Effector memory CD4-positive, alpha-beta T cell (primary cell): ENCODE measurements around the gene GIPC1.

Experiments
- DNase-seq, 3 donors: peaks; one replicate each; pipeline ENCODE4 v3.0.0-alpha.2; 2020
- H3K27ac ChIP-seq: 2 replicates; pipeline ENCODE4 v1.7.0; 2013; ENCODE audit warnings: mild to moderate bottlenecking, low read length, moderate library complexity; ENCODE audit not compliant: insufficient read depth, poor library complexity, severe bottlenecking
- H3K27me3 ChIP-seq: replicated peaks from 2 replicates; pipeline ENCODE4 v1.7.0; 2013; ENCODE audit warnings: mild to moderate bottlenecking, low read length; ENCODE audit not compliant: insufficient read depth, control insufficient read depth, poor library complexity, severe bottlenecking
- H3K36me3 ChIP-seq: 2 replicates; pipeline ENCODE4 v1.7.0; 2013; ENCODE audit warnings: mild to moderate bottlenecking, low read length, moderate library complexity; ENCODE audit not compliant: control insufficient read depth, insufficient read depth
- H3K4me1 ChIP-seq: 2 replicates; pipeline ENCODE4 v1.7.0; 2013; ENCODE audit warnings: low read length, mild to moderate bottlenecking; ENCODE audit not compliant: control insufficient read depth, insufficient read depth, poor library complexity, severe bottlenecking
- H3K4me3 ChIP-seq: 2 replicates; pipeline ENCODE4 v1.7.0; 2013; ENCODE audit warnings: low read length, low read depth, mild to moderate bottlenecking; ENCODE audit not compliant: insufficient read depth, poor library complexity, severe bottlenecking
- H3K9me3 ChIP-seq: 2 replicates; pipeline ENCODE4 v1.7.0; 2013; ENCODE audit warnings: mild to moderate bottlenecking, low read length, moderate library complexity; ENCODE audit not compliant: control insufficient read depth

The GIPC1 gene

DNA sequence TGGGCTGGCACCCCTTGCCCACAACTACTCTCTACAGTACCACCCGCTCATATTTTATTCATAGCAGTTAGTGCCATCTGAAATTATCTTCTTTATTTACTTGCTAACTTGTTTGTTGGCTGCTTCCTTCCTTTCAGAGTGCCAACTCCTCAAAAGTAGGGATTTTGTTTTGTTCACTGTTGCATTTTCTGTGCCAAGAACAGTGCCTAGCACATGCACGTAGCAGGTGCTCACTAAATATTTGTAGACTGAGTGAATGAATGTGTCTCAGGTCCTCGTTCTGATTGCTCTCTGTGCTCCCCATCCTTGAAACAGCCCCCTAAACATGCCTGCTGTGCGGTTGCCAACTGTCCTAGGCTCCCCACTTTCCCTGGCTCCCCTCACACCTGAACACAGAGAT, 1.5 kb downstream of the GIPC1 start:
- H3K27me3 ChIP-seq: no peaks in the 10 kb centered on the region
- H3K9me3 ChIP-seq: no peaks in the 10 kb centered on the region
- no peak overlapping the region for H3K4me3 ChIP-seq
- H3K27ac ChIP-seq: no peak overlapping the region
- peaks cover 6% of the 10 kb centered on the region for H3K4me1 ChIP-seq
- no peak for DNase-seq
- no peaks in the 10 kb centered on the region for H3K36me3 ChIP-seq

DNA sequence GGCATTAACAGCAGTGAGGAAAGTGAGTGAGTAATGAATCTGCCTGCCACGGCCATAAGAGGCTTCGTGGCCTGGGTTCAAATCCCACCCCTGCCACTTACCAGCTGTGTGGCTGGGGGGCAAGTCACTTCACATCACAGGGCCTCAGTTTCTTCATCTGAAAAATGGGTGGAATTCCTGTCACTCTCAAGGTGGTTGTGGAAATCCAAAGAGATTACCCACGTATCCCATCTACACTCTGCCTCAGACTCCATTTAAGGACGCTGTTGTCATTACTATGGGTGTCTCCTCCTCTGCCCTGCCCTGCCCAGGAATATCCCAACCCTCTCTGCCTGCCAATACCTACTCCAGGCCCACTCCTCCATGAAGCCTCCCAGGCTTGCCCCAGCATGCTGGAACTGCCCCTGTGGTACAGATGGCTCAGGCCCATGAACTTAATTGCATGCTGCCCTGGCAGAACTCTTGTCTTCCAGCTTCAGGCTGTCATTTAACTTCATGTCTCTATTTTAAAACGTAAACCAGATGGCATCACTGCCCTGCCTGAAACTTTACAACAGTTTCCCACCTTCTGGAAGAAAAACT, 3.1 kb downstream of the GIPC1 start:
- Histone ChIP-seq H3K4me3 (no peak overlapping the region), H3K4me1 (peaks cover 6% of the 10 kb centered on the region), H3K27ac (no peak overlapping the region), H3K36me3 (no peaks in the 10 kb centered on the region), H3K27me3 (no peaks in the 10 kb centered on the region), H3K9me3 (no peaks in the 10 kb centered on the region)
- DNase-seq: no peak

DNA sequence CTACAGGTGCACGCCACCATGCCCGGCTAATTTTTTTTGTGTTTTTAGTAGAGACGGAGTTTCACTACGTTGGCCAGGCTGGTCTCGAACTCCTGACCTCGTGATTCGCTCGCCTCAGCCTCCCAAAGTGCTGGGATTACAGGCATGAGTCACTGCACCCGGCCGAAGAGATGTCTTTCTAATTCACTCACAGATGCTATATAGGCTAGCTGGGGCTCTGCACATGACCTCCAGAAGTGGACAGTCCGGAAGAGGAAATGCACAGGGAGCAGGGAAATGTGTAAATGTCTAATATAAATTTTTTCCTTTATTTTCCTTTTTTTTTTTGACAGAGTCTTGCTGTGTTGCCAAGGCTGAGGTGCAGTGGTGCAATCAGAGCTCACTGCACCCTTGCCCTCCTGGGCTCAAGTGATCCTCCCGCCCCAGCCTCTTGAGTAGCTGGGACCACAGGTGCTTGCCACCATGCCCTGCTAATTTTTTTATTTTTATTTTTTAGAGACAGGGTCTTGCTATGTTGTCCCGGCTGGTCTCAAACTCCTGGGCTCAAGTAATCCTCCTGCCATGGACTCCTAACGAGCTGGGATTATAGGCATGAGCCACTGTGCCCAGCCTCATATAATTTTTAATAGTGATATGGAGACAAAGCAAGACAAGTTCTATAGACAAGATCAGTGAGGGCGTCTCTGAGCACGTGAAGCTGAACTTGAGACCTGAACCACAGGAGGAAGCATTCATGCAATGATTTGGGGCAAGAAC, 8.4 kb downstream of the GIPC1 start:
- no peak for DNase-seq
- no peaks in the 10 kb centered on the region for H3K4me1 ChIP-seq
- no peak overlapping the region for H3K27ac ChIP-seq
- no peaks in the 10 kb centered on the region for H3K27me3 ChIP-seq
- H3K4me3 ChIP-seq: no peak overlapping the region
- no peaks in the 10 kb centered on the region for H3K9me3 ChIP-seq
- H3K36me3 ChIP-seq: no peaks in the 10 kb centered on the region

DNA sequence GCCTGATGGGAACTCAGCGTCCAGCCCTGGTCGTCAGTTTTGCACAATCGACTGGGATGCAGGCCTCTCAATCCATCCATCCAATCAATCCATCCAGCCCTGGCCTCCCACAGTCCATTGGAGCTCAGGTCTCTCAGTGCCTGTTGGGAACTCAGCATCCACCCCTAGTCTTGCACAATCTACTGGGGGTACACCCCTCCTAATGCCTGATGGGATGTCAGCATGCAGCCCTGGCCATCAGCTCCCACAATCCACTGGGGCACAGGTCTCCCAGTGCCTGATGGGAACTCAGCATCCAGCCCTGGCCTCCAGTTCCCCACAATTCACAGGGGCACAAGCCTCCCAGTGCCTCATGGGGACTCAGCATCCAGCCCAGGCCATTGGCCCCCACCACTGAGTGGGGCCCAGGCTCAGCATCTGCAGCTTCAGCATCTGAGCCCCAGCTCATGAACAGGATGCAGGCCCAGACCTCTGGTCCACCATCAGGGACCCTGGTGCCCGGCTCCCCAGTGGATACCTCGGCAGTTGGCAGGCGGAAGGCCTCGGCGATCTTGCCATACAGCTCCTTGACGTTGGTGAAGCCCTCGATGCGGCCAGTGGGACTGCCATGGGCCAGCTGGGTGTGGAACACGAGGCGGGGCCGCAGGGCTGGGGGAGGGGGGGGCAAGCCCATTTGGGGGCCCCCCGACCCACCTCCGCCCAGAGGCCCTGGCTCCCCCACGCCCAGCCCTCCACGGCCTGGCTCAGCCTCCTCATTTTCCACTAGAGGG, 13.6 kb downstream of the GIPC1 start:
- H3K4me3 ChIP-seq: no peak overlapping the region
- no peak overlapping the region for H3K27ac ChIP-seq
- no peaks in the 10 kb centered on the region for H3K9me3 ChIP-seq
- H3K27me3 ChIP-seq: no peaks in the 10 kb centered on the region
- DNase-seq: no peak
- H3K36me3 ChIP-seq: peaks cover 11% of the 10 kb centered on the region
- no peaks in the 10 kb centered on the region for H3K4me1 ChIP-seq

DNA sequence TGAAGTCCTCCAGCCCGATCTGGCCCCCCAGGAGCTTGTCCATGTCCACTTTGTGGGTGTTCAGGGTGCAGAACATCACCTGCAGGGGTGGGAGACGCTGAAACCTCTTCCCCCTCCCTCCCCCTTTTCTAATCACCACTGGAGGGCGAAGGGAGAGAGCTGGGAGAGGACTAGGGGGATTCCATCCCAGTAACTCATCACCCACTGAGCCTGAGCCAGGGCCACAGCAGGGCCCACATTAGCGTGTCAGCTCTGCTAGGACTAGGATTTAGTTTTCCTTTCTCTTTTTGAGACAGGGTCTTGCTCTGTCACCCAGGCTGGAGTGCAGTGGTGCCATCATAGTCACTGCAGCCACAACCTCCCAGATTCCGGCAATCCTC, 15.2 kb downstream of the GIPC1 start:
- H3K4me1 ChIP-seq: peaks cover 5% of the 10 kb centered on the region
- no peak for DNase-seq
- no peaks in the 10 kb centered on the region for H3K27me3 ChIP-seq
- no peak overlapping the region for H3K27ac ChIP-seq
- H3K9me3 ChIP-seq: no peaks in the 10 kb centered on the region
- peaks cover 11% of the 10 kb centered on the region for H3K36me3 ChIP-seq
- no peak overlapping the region for H3K4me3 ChIP-seq

DNA sequence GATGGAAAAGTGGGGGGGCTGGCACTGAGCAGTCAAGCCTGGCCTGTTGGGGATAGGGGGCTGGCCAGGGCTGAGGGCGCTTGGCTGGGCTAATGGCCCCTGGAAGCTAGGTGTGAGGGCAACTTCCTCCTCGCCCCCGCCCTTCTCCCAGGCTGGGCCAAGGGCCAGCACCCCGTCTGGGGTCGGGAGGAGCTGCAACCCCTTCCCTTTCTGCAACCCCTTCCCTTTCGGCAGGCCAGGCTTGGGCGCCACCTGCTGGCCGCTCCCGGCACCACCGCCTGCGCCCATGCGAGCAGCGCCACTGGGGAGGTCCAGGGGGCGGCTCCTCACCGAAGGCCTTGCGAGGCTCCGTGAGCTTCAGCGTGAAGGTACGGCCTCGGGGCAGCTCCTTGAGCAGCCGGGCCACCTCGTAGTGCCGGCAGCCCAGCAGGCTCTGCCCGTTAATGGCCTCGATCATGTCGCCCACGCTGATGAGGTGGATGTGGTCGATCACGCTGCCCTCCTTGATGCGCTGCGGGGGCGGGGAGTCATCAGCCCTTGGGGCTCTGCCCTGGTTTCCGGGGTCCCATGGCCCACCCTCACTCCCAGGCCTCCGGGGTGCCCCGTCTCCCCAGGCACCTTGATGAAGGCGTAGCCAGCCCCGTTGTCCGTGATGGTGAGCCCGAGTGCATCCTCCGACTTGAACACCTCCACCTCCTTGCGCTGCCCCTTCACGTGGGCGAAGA, 15.8 kb downstream of the GIPC1 start:
- peak; percentile 41 to 51 (median 44) for DNase-seq
- peaks cover 11% of the 10 kb centered on the region for H3K36me3 ChIP-seq
- H3K27ac ChIP-seq: no peak overlapping the region
- no peak overlapping the region for H3K4me3 ChIP-seq
- no peaks in the 10 kb centered on the region for H3K27me3 ChIP-seq
- peaks cover 11% of the 10 kb centered on the region for H3K4me1 ChIP-seq
- H3K9me3 ChIP-seq: no peaks in the 10 kb centered on the region

DNA sequence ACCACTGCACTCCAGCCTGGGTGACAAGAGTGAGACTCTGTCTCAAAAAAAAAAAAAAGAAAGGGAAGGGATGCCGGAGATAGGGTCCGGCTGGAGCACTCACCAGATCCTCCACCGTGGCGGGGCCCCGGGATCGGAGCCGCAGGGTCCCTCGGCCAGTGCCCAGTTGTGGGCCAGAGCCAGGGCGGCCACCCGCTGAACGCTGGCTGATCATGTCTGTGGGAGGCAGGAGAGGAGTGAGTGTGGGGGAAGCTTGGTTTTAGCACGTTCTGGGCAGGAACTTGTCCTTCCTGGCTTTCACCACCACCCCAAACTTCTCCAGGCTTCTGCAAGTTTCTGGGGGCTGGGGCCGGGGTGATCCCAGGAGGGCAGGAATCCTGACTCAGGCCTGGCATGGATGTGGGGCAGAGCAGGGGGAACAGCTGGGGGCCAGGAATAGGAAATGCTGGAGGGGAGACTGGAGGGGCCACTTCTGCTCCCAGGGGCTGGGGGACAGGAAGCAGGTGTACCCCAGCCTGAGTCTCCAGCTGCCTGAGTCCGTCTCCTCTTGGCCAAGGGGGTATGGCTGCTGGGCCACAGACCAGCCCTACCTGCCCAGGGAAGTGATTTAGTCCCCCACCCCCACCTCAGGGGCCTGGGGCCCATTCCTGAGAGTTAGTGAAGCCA, 16.5 kb downstream of the GIPC1 start:
- H3K4me1 ChIP-seq: peaks cover 15% of the 10 kb centered on the region
- peaks cover 5% of the 10 kb centered on the region for H3K27me3 ChIP-seq
- no peaks in the 10 kb centered on the region for H3K9me3 ChIP-seq
- no peak for DNase-seq
- H3K4me3 ChIP-seq: no peak overlapping the region
- peaks cover 11% of the 10 kb centered on the region for H3K36me3 ChIP-seq
- no peak overlapping the region for H3K27ac ChIP-seq

DNA sequence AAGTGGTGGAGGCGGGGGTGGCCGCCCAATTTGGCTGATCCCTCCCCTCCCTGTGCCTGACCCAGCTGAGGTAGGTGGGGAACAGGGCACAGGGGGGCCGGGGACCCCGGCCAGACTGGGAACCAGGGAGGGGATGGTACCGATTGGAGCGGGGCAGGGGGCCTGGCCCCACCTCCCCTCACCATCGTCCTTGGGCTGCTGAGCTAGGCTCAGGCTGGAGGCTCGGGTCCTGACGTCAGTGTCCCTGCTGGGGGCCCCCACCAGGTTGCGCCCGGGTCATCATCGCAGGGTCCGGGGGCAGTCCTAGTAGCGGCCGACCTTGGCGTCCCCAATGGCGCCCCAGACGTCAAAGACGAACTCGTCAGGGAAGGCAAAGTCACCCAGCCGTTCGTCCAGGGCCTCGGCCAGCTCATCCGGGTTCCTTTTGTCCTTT, 17.8 kb downstream of the GIPC1 start:
- Histone ChIP-seq H3K36me3 (peaks cover 11% of the 10 kb centered on the region), H3K4me3 (no peak overlapping the region), H3K27ac (no peak overlapping the region), H3K4me1 (peaks cover 23% of the 10 kb centered on the region), H3K27me3 (peaks cover 13% of the 10 kb centered on the region), H3K9me3 (no peaks in the 10 kb centered on the region)
- DNase-seq: no peak

DNA sequence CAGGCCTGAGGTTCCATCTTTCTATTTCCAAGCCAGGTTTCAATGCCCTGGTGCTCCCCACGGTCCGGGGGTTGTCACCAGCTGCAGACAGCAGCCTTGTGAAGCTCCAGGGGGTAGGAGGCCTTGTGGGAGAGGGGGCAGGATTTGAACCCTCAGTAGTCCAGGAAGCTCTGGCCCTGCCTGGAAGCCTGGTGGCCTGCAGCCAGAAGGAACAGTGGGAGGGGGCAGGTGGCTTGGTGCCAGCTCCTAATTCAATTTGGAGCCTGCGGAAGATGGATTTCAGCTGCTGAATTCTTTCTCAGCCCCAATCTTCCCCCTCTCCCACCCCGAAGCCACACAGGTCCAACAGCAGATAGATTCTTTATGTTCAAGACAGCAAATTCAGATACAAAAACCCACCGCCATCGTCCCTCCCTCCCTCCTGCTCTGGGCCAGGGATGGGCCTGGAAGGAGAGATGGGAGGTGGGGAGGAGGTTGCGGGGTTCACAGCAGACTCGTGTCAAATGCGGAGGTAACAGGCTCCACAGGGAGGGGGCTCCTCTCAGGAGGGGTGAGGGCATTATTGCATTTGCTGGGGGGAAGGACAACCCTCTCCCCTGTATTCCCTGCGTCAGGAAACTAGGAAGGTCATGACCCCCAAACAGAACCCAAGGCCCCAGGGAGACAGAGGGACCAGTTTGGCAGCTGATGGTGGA, 18.4 kb downstream of the GIPC1 start:
- Histone ChIP-seq H3K9me3 (no peaks in the 10 kb centered on the region), H3K27ac (no peak overlapping the region), H3K27me3 (peaks cover 18% of the 10 kb centered on the region), H3K4me3 (no peak overlapping the region), H3K36me3 (peaks cover 11% of the 10 kb centered on the region), H3K4me1 (peaks cover 28% of the 10 kb centered on the region)
- DNase-seq: no peak
